H9 (cell line): ENCODE results near the gene ZSWIM4. TPM values are rescaled to one million over a fixed set of nuclear protein-coding genes. Genes with fewer than 3 reads are reported as not detected.

Source experiments
- DNase-seq: peaks from one replicate; pipeline ENCODE4 v3.0.0-alpha.2; 2017
- H2AFZ ChIP-seq: one replicate; pipeline ENCODE4 v1.6.1; 2013; ENCODE audit warnings: mild to moderate bottlenecking, low read length, control low read depth, moderate library complexity
- H2AK5ac ChIP-seq: 2 replicates; pipeline ENCODE4 v1.6.1; 2013; ENCODE audit warnings: low read length, control low read depth, mixed read lengths; ENCODE audit not compliant: insufficient read length
- H2BK120ac ChIP-seq: one replicate; pipeline ENCODE4 v1.6.1; 2013; ENCODE audit warnings: low read depth, mild to moderate bottlenecking, low read length, control low read depth, inconsistent platforms; ENCODE audit not compliant: poor library complexity, severe bottlenecking
- H2BK12ac ChIP-seq: 2 replicates; pipeline ENCODE4 v1.6.1; 2013; ENCODE audit warnings: low read length, control low read depth, mixed read lengths, low read depth; ENCODE audit not compliant: insufficient read length
- H2BK15ac ChIP-seq: 2 replicates; pipeline ENCODE4 v1.6.1; 2013; ENCODE audit warnings: low read depth, low read length, control low read depth
- H2BK20ac ChIP-seq: one replicate; pipeline ENCODE4 v1.6.1; 2013; ENCODE audit warnings: low read depth, mild to moderate bottlenecking, low read length, control low read depth, inconsistent platforms; ENCODE audit not compliant: poor library complexity, severe bottlenecking
- H2BK5ac ChIP-seq: 2 replicates; pipeline ENCODE4 v1.6.1; 2013; ENCODE audit warnings: low read length, control low read depth, mixed read lengths; ENCODE audit not compliant: insufficient read length
- H3K14ac ChIP-seq: 2 replicates; pipeline ENCODE4 v1.6.1; 2013; ENCODE audit warnings: low read length, control low read depth; ENCODE audit not compliant: insufficient read depth
- H3K18ac ChIP-seq: 2 replicates; pipeline ENCODE4 v1.6.1; 2013; ENCODE audit warnings: low read depth, mild to moderate bottlenecking, mixed read lengths, low read length, control low read depth; ENCODE audit not compliant: insufficient read length
- H3K23ac ChIP-seq: 2 replicates; pipeline ENCODE4 v1.6.1; 2013; ENCODE audit warnings: low read length, control low read depth, mixed read lengths, low read depth; ENCODE audit not compliant: insufficient read length
- H3K23me2 ChIP-seq: 2 replicates; pipeline ENCODE4 v1.6.1; 2013; ENCODE audit warnings: low read depth, mild to moderate bottlenecking, mixed read lengths, low read length, control low read depth; ENCODE audit not compliant: insufficient read length, poor library complexity, severe bottlenecking
- H3K27ac ChIP-seq: 2 replicates; pipeline ENCODE4 v1.5.1; 2013; ENCODE audit warnings: low read length, control low read depth, mixed read lengths, low read depth; ENCODE audit not compliant: insufficient read length
- H3K27me3 ChIP-seq: 2 replicates; pipeline ENCODE4 v1.6.1; 2013; ENCODE audit warnings: low read length, control low read depth, inconsistent platforms; ENCODE audit not compliant: insufficient read depth
- H3K4ac ChIP-seq: 2 replicates; pipeline ENCODE4 v1.6.1; 2013; ENCODE audit warnings: low read depth, mild to moderate bottlenecking, control low read depth, inconsistent platforms, low read length, moderate library complexity
- H3K4me1 ChIP-seq: 2 replicates; pipeline ENCODE4 v1.6.1; 2013; ENCODE audit warnings: low read length, control low read depth, inconsistent platforms; ENCODE audit not compliant: insufficient read depth
- H3K4me2 ChIP-seq: 2 replicates; pipeline ENCODE4 v1.6.1; 2013; ENCODE audit warnings: low read length, control low read depth, mixed read lengths; ENCODE audit not compliant: insufficient read length, insufficient read depth
- H3K56ac ChIP-seq: 2 replicates; pipeline ENCODE4 v1.6.1; 2013; ENCODE audit warnings: low read depth, mild to moderate bottlenecking, mixed read lengths, low read length, control low read depth; ENCODE audit not compliant: insufficient read length
- H3K79me1 ChIP-seq: 2 replicates; pipeline ENCODE4 v1.6.1; 2013; ENCODE audit warnings: low read depth, mild to moderate bottlenecking, moderate library complexity, low read length, control low read depth, inconsistent platforms; ENCODE audit not compliant: insufficient read depth, poor library complexity, severe bottlenecking
- H3K79me2 ChIP-seq: 2 replicates; pipeline ENCODE4 v1.6.1; 2013; ENCODE audit warnings: low read length, control low read depth, inconsistent platforms; ENCODE audit not compliant: insufficient read depth
- H3K9ac ChIP-seq: 2 replicates; pipeline ENCODE4 v1.6.1; 2013; ENCODE audit warnings: low read length, control low read depth, mixed read lengths; ENCODE audit not compliant: insufficient read length; ENCODE audit errors: extremely low read depth
- H3K9me3 ChIP-seq: one replicate; pipeline ENCODE4 v1.6.1; 2013; ENCODE audit warnings: low read depth, low read length, inconsistent platforms; ENCODE audit not compliant: control insufficient read depth
- H3T11ph ChIP-seq: one replicate; pipeline ENCODE4 v1.6.1; 2013; ENCODE audit warnings: mild to moderate bottlenecking, low read length, control low read depth, inconsistent platforms
- H4K20me1 ChIP-seq: one replicate; pipeline ENCODE4 v1.6.1; 2013; ENCODE audit not compliant: control insufficient read depth, insufficient read length, insufficient read depth
- H4K5ac ChIP-seq: 2 replicates; pipeline ENCODE4 v1.6.1; 2013; ENCODE audit warnings: low read depth, mild to moderate bottlenecking, mixed read lengths, low read length, control low read depth; ENCODE audit not compliant: insufficient read length
- H4K8ac ChIP-seq: replicated peaks from 2 replicates; pipeline ENCODE4 v1.6.1; 2013; ENCODE audit warnings: low read length, control low read depth, mixed read lengths, low read depth; ENCODE audit not compliant: insufficient read length
- H4K91ac ChIP-seq: 2 replicates; pipeline ENCODE4 v1.6.1; 2013; ENCODE audit warnings: low read depth, mild to moderate bottlenecking, moderate library complexity, mixed read lengths, low read length, control low read depth; ENCODE audit not compliant: insufficient read length
- H3K27ac Mint-ChIP-seq, 3 experiments: 2 replicates in 2 of 3; 3 replicates in 1 of 3; pipeline ENCODE4 v1.8.0; 2020 to 2021; ENCODE audit warnings: mixed read lengths in 3 of 3, mild to moderate bottlenecking in 1 of 3, moderate library complexity in 1 of 3
- H3K27me3 Mint-ChIP-seq: 2 replicates; pipeline ENCODE4 v1.8.0; 2021; ENCODE audit warnings: low read depth, mild to moderate bottlenecking, moderate library complexity, mixed read lengths
- H3K36me3 Mint-ChIP-seq, 3 experiments: 2 replicates in 2 of 3; 3 replicates in 1 of 3; pipeline ENCODE4 v1.8.0; 2020 to 2021; ENCODE audit warnings: low read depth in 3 of 3, mixed read lengths in 3 of 3; ENCODE audit not compliant: insufficient read depth in 1 of 3
- H3K4me1 Mint-ChIP-seq, 2 experiments: 2 replicates each; pipeline ENCODE4 v1.8.0; 2020; ENCODE audit warnings: mixed read lengths in 2 of 2
- H3K4me3 Mint-ChIP-seq, 2 experiments: 2 replicates in 1 of 2; 3 replicates in 1 of 2; pipeline ENCODE4 v1.8.0; 2020 to 2021; ENCODE audit warnings: mild to moderate bottlenecking in 2 of 2, mixed read lengths in 2 of 2, moderate library complexity in 1 of 2
- H3K9me3 Mint-ChIP-seq, 2 experiments: 2 replicates in 1 of 2; 3 replicates in 1 of 2; pipeline ENCODE4 v1.8.0; 2020; ENCODE audit warnings: mild to moderate bottlenecking in 2 of 2, mixed read lengths in 2 of 2, moderate library complexity in 1 of 2
- CTCF ChIP-seq: fragments of 200-600 bp; sonication (generic); conservative IDR thresholded peaks from 3 replicates; pipeline ENCODE4 v1.8.0; 2021; ENCODE audit warnings: antibody characterized with exemption, mild to moderate bottlenecking
- WGBS: extraction: QIAGEN DNeasy Blood & Tissue Kit; methylation state at CpG from one replicate; pipeline ENCODE4 v1.1.7; 2013; ENCODE audit warnings: missing lambda C conversion rate, low lambda C conversion rate, mixed read lengths; ENCODE audit not compliant: insufficient read length; ENCODE audit errors: extremely low coverage; 5-methylcytosine and 5-hydroxymethylcytosine counted together
- total RNA-seq: library from RNA; stranded (reverse); gene quantifications from 2 replicates; pipeline ENCODE4 v1.2.1, GENCODE V29; 2021

The ZSWIM4 gene
- total RNA-seq, 1 experiment from 2014 or later: 50.7 TPM

GRCh38 chr19:13856497-13856896 is 61.3 kb downstream of the ZSWIM4 start:
- H3T11ph ChIP-seq: no peak overlapping the region
- H3K79me1 ChIP-seq: no peaks in the 10 kb centered on the region
- Mint-ChIP-seq H3K27me3 (peaks cover 2% of the 10 kb centered on the region; the same call in 1 of the 2 replicates), H3K4me1 (peaks cover 4 to 15% of the 10 kb centered on the region in 2 experiments), H3K36me3 (no peaks in the 10 kb centered on the region), H3K4me3 (no peak overlapping the region), H3K27ac (no peak overlapping the region), H3K9me3 (no peaks in the 10 kb centered on the region)
- no peak overlapping the region for H4K8ac ChIP-seq
- H2AK5ac ChIP-seq: no peak overlapping the region
- no peak overlapping the region for H3K4me2 ChIP-seq
- H2BK20ac ChIP-seq: no peak overlapping the region
- H3K4ac ChIP-seq: no peak overlapping the region
- H3K9me3 ChIP-seq: no peaks in the 10 kb centered on the region
- no peaks in the 10 kb centered on the region for H3K23me2 ChIP-seq
- no peaks in the 10 kb centered on the region for H3K27me3 ChIP-seq
- DNase-seq: no peak
- TF ChIP-seq CTCF: no peak
- no peaks in the 10 kb centered on the region for H4K20me1 ChIP-seq
- no peak overlapping the region for H2BK120ac ChIP-seq
- no peak overlapping the region for H3K9ac ChIP-seq
- no peak overlapping the region for H3K14ac ChIP-seq
- H2BK15ac ChIP-seq: no peak overlapping the region
- no peaks in the 10 kb centered on the region for H3K4me1 ChIP-seq
- H2BK5ac ChIP-seq: no peak overlapping the region
- H3K18ac ChIP-seq: no peak overlapping the region
- H2BK12ac ChIP-seq: no peak overlapping the region
- H2AFZ ChIP-seq: no peak overlapping the region
- H3K56ac ChIP-seq: no peak overlapping the region
- no peaks in the 10 kb centered on the region for H3K79me2 ChIP-seq
- no peak overlapping the region for H4K91ac ChIP-seq
- H4K5ac ChIP-seq: no peak overlapping the region
- H3K23ac ChIP-seq: no peak overlapping the region
- WGBS: no CpG with 5 or more reads among the region's 2 CpGs
- H3K27ac ChIP-seq: no peak overlapping the region
